ENCODE results near the gene FKBP2.

The FKBP2 gene

DNA sequence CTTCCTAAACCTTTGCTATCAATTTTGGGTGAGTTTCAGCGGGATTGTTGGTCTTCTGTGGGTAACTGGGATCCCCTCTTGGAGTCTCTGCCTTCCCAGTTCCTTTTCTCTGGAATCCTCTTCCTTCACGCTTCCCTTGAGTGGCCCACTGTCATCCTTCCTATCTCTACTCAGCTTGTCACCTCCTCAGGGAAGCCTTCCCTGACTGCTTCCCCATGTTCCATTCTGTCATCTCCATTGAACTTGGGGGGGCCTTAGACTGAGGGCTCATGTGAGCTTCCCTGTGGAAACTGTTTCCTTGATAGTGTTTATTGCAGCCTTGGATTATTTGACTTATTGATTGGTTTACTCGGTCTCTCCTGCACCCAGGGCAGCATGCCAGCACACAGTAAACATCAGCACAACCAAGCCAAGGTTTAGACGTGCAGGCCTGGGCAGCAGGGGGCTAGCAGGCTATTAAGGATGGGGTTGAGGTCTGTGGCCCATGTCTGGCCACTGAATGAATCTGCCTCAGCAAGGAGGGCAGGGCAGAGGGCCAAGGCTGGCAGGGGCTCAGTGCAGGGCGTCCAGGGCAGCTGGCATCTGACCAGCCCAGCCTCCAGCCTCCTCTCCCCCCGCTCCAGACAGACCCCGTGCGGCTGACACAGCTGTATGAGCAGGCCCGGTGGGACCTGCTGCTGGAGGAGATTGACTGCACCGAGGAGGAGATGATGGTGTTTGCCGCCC is 22.1 kb upstream of the FKBP2 start:
- DNase-seq (ENCODE audit: low read depth in 1 of 2, low spot score in 1 of 2) = no peak

DNA sequence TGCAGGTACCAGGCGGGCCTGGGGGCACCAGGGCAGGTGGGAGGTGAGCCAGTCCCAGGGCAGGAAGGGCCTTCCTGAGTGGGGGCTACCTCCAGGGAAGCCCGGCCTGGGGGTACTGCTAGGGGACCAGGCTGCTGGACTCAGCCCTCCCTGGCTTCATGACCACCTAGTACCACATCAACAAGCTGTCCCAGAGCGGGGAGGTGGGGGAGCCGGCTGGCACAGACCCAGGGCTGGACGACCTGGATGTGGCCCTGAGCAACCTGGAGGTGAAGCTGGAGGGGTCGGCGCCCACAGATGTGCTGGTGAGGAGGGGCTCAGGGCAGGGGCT is 21.6 kb upstream of the FKBP2 start:
- no peak for DNase-seq (ENCODE audit: low read depth in 1 of 2, low spot score in 1 of 2)

- no peak for DNase-seq (ENCODE audit: low read depth in 1 of 2, low spot score in 1 of 2)
Measured at GRCh38 chr11:64219755-64220154, 21.1 kb upstream of the FKBP2 start.

- no peak for DNase-seq (ENCODE audit: low read depth in 1 of 2, low spot score in 1 of 2)
Measured at GRCh38 chr11:64220271-64220670, 20.6 kb upstream of the FKBP2 start.

DNA sequence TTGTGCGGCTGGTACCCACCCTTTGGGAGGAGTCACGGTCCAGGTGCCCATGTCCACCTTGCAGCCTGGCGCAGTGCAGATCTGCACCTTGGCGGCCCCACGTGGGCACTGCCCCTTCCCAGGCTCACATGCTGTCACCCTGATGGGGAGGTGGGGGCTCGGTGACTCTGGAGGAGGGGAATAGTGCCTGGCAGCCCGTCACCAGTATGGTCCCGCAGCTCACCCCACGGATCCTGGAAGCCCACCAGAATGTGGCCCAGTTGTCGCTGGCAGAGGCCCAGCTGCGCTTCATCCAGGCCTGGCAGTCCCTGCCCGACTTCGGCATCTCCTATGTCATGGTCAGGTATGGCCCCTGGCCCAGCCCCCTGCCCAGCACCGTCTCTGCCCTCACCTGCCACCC is 20.1 kb upstream of the FKBP2 start:
- DNase-seq (ENCODE audit: low read depth in 1 of 2, low spot score in 1 of 2) = no peak

- no peak for DNase-seq (ENCODE audit: low read depth in 1 of 2, low spot score in 1 of 2)
Measured at GRCh38 chr11:64222651-64223000, 18.3 kb upstream of the FKBP2 start.

GRCh38 chr11:64223001-64223651 is 17.8 kb upstream of the FKBP2 start:
- DNase-seq (ENCODE audit: low read depth in 1 of 2, low spot score in 1 of 2) = no peak

- no peak for DNase-seq (ENCODE audit: low read depth in 1 of 2, low spot score in 1 of 2)
Measured at GRCh38 chr11:64224151-64224890, 16.6 kb upstream of the FKBP2 start.

DNA sequence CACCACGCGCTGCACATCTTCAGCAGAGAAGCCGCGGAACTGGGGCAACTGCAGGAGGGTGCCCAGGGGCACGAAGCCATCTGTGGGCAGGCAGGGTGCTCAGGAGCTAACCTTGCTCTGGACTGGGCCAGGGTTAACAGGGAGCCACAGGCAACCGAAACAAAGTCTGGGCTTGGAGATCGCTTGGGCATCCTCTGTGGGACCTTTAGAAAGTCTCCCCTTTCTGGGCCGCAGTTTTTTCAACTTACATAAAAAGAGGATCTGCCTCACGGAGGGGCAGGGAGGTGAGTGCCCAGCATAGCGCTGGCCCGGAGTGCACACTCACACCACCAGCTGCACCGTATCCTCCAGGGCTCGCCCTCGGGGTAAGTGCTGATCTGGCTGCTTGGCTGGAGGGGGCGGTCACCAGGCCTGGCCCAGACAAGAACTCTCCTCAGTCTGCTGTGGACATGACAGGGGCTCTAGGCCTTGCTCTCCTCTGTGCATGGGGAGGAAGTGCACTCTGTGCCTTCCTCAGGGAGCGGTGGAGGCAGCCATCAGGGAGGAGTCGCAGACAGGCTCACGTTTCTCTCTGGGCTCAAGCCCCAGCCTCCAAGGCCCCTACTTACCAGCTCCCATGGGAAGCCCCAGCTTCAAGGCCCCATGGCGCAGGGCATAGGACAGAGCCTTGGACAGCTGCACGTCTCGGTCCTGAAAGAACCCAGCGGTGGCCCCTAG is 15.8 kb upstream of the FKBP2 start:
- no peak for DNase-seq (ENCODE audit: low read depth in 1 of 2, low spot score in 1 of 2)

- peak; percentile 94 for DNase-seq (ENCODE audit: low read depth in 1 of 2, low spot score in 1 of 2)
Measured at GRCh38 chr11:64225608-64226506, 15.0 kb upstream of the FKBP2 start, which contains the start of the genes NUDT22 and TRPT1. Gene NUDT22 (plus strand): TSS chr11:64226274. CDS start chr11:64226653, 379 bp downstream. Gene TRPT1 (minus strand): TSS chr11:64226186. CDS start chr11:64225860, 326 bp downstream.

DNA sequence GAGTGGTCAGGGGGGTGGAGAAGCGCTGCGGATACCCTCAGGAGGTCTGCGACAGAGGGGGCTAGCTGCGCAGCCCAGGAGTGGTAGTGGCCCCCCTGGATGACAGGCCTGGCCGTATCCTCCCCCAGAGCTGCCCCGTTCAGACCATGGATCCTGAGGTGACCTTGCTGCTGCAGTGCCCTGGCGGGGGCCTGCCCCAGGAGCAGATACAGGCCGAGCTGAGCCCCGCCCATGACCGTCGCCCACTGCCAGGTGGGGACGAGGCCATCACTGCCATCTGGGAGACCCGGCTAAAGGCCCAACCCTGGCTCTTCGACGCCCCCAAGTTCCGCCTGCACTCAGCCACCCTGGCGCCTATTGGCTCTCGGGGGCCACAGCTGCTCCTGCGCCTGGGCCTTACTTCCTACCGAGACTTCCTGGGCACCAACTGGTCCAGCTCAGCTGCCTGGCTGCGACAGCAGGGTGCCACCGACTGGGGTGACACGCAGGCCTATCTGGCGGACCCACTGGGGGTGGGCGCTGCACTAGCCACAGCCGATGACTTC is 14.3 kb upstream of the FKBP2 start:
- no peak for DNase-seq (ENCODE audit: low read depth in 1 of 2, low spot score in 1 of 2)

DNA sequence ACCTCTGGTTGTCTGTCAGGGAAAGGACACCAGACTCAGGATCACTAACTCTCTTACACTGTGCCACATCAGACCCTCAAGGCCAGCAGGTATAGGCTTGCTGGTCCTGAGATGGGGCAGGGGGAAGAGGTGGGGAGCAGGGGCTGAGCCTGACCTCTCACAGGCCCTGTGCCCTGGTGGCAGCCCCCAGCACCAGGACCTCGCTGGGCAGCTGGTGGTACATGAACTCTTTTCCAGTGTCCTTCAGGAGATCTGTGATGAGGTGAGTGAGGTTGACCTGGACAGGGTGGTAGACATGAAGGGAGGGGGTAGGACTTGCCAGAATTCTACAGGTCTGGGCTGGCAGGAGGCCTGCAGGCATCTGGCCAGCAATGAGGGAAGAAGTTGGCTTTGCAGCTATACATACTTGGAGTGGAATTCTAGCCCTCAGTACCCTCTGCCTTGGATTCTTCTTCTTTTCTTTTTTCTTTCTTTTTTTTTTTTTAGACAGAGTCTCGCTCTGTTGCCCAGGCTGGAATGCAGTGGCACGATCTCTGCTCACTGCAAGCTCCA is 13.4 kb upstream of the FKBP2 start:
- no peak for DNase-seq (ENCODE audit: low read depth in 1 of 2, low spot score in 1 of 2)

- DNase-seq (ENCODE audit: low read depth in 1 of 2, low spot score in 1 of 2) = no peak
Measured at GRCh38 chr11:64229090-64229743, 11.7 kb upstream of the FKBP2 start.

DNA sequence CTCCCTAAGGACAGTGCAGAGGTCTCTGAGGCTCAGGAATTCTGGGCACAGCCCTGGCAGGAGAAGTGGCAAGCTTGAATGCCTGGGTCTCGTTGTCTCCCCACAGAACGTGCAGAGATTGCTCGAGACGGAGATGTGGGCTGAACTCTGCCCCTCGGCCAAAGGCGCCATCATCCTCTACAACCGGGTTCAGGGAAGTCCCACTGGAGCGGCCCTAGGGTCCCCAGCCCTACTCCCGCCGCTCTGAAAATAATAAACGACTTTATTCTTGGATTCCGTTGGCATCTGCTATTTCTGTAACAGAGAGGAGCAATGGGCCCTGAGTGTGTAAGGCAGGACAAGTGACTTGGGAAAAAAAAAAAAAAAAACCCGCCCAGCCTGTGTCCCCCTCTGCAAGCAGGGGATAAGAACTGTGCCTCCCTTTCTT is 11.1 kb upstream of the FKBP2 start:
- DNase-seq (ENCODE audit: low read depth in 1 of 2, low spot score in 1 of 2) = no peak

- peak; percentile 67 to 83 for DNase-seq (ENCODE audit: low read depth in 1 of 2, low spot score in 1 of 2)
Measured at GRCh38 chr11:64230171-64230984, 10.5 kb upstream of the FKBP2 start, which contains the start of gene DNAJC4. Gene DNAJC4 (plus strand): TSS chr11:64230548. CDS start chr11:64230855, 307 bp downstream.

DNA sequence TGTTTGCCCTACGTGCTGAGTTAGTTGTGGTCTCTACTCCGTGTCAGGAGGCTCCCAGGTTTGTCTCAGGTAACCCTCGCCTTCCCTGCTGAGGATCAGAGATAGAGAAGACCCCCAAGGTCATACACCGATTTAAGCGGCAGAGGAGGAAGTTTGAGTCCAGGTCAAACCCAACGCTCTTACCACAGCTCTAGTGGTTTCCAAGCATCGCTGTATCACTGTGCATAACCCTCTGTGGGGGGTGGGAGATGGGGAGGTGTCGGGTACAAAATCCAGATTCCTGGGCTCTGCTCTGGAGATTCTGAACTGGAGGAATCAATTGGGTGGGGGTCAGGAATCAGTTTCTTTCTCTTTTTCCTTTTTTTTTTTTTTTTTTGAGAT is 9.9 kb upstream of the FKBP2 start:
- DNase-seq (ENCODE audit: low read depth in 1 of 2, low spot score in 1 of 2) = no peak

DNA sequence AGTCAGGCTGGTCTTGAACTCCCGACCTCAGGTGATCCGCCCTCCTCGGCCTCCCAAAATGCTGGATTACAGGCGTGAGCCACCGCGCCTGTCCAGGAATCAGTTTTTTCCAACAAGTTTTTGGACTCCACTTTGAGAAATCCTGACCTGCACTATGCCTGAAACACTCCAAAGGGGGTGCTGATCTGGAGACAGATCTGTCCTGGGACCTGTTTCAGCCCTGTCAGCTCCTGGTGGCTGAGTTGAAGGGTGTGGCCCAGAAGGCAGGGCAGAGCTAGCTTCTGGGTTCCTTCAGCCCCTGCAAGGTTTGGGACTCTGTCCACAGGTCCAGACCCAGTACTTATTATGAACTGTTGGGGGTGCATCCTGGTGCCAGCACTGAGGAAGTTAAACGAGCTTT is 9.3 kb upstream of the FKBP2 start:
- DNase-seq (ENCODE audit: low read depth in 1 of 2, low spot score in 1 of 2) = no peak

DNA sequence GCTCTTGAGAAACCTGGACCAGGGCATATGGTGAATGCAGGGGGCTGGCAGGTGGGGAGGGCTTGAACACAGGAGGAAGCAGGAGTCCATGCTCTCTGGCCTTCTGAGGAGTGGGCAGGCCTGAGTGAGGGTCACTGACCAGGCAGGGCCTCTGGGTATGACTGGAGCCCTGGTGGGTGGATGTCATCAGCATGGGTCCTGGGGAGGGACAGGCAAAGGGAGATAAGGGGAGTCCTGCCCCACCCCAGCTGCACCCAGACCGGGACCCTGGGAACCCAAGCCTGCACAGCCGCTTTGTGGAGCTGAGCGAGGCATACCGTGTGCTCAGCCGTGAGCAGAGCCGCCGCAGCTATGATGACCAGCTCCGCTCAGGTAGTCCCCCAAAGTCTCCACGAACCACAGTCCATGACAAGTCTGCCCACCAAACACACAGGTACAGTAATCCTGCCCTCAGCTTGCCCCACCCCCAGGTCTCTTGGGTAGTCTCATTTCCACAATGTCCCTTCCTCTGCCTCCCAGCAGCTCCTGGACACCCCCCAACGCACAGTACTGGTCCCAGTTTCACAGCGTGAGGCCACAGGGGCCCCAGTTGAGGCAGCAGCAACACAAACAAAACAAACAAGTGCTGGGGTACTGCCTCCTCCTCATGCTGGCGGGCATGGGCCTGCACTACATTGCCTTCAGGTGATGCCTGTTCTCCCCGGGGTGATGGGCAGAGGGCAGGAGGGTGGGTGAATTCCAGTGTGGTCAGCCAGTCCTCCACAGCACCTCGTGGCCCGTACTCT is 8.5 kb upstream of the FKBP2 start:
- DNase-seq (ENCODE audit: low read depth in 1 of 2, low spot score in 1 of 2) = no peak
